ENCODE results near the gene FAM3C. TPM values are rescaled to one million over a fixed set of nuclear protein-coding genes. Genes with fewer than 3 reads are reported as not detected.

The FAM3C gene
- polyA plus RNA-seq, 1 experiment, result 48.7 TPM

GRCh38 chr7:121334376-121334775 is 61.7 kb downstream of the FAM3C start:
- TF ChIP-seq CTCF (IDR thresholded peaks at IDR 0.05; ENCODE audit: low read depth, low read length), result no peak
- Histone ChIP-seq H3K27me3 (ENCODE audit: control insufficient read depth, insufficient read depth, low read length) (peaks cover 3% of the 10 kb centered on the region), H3K9me3 (ENCODE audit: control insufficient read depth, insufficient read depth, low read length) (no peaks in the 10 kb centered on the region; the same call in 1 of the 2 replicates), H3K4me3 (ENCODE audit: low read depth, low read length) (no peak overlapping the region), H3K27ac (ENCODE audit: low read depth, low read length) (no peak overlapping the region)
- DNase-seq (ENCODE audit: low read depth, low spot score), result no peak
- CTCF ChIA-PET, result no interaction called here
- POLR2A ChIA-PET, result no interaction called here

GRCh38 chr7:121331574-121331973 is 64.5 kb downstream of the FAM3C start:
- POLR2A ChIA-PET, result no interaction called here

GRCh38 chr7:121331048-121331447 is 65.1 kb downstream of the FAM3C start:
- H3K4me3 ChIP-seq (ENCODE audit: low read depth, low read length), result no peak overlapping the region
- DNase-seq (ENCODE audit: low read depth, low spot score), result no peak
- ChIA-PET CTCF (interaction anchor here (1.1 to 1.5 kb wide), 2 partner anchors 66 to 223 kb away, joined by 5 to 6 read pairs; no protein-coding TSS in a partner anchor), POLR2A (interaction anchor here (0.6 kb wide), 2 partner anchors 25 to 454 kb away, joined by 3 read pairs; no protein-coding TSS in a partner anchor)
- H3K27me3 ChIP-seq (ENCODE audit: control insufficient read depth, insufficient read depth, low read length), result peaks cover 7% of the 10 kb centered on the region
- H3K27ac ChIP-seq (ENCODE audit: low read depth, low read length), result no peak overlapping the region
- no peaks in the 10 kb centered on the region; the same call in 1 of the 2 replicates for H3K9me3 ChIP-seq (ENCODE audit: control insufficient read depth, insufficient read depth, low read length)
- TF ChIP-seq CTCF (IDR thresholded peaks at IDR 0.05; ENCODE audit: low read depth, low read length), result no peak

More at GRCh38 chr7:121331574-121331973, 64.5 kb downstream of the FAM3C start:
- H3K4me3 ChIP-seq (ENCODE audit: low read depth, low read length), result no peak overlapping the region
- no peaks in the 10 kb centered on the region; the same call in 1 of the 2 replicates for H3K9me3 ChIP-seq (ENCODE audit: control insufficient read depth, insufficient read depth, low read length)
- no peak overlapping the region for H3K27ac ChIP-seq (ENCODE audit: low read depth, low read length)
- peaks cover 7% of the 10 kb centered on the region for H3K27me3 ChIP-seq (ENCODE audit: control insufficient read depth, insufficient read depth, low read length)
- DNase-seq (ENCODE audit: low read depth, low spot score), result no peak
- CTCF ChIA-PET, result interaction anchor here (1.0 to 1.5 kb wide), 2 partner anchors 65 to 663 kb away, joined by 5 read pairs; no protein-coding TSS in a partner anchor
- TF ChIP-seq CTCF (IDR thresholded peaks at IDR 0.05; ENCODE audit: low read depth, low read length), result no peak

GRCh38 chr7:121330053-121330833 is 65.9 kb downstream of the FAM3C start:
- CTCF ChIA-PET, result interaction anchor here (0.6 to 1.5 kb wide), 7 partner anchors 25 to 234 kb away, joined by 3 to 6 read pairs (median 3); no protein-coding TSS in a partner anchor
- H3K27ac ChIP-seq (ENCODE audit: low read depth, low read length), result no peak overlapping the region
- POLR2A ChIA-PET, result interaction anchor here (0.6 kb wide), 2 partner anchors 26 to 453 kb away, joined by 3 read pairs; no protein-coding TSS in a partner anchor
- no peak for TF ChIP-seq CTCF (IDR thresholded peaks at IDR 0.05; ENCODE audit: low read depth, low read length)
- H3K4me3 ChIP-seq (ENCODE audit: low read depth, low read length), result peak overlapping the region; percentile 63
- no peak for DNase-seq (ENCODE audit: low read depth, low spot score)
- no peaks in the 10 kb centered on the region; the same call in 1 of the 2 replicates for H3K9me3 ChIP-seq (ENCODE audit: control insufficient read depth, insufficient read depth, low read length)
- H3K27me3 ChIP-seq (ENCODE audit: control insufficient read depth, insufficient read depth, low read length), result peaks cover 7% of the 10 kb centered on the region

All from AG04450 (cell line).